Endometrium (tissue), 2 donors: Measurements from ENCODE around the gene WDR86.

ENCODE experiments used
- FAIRE-seq: peaks from 2 replicates; lab custom pipeline; 2012; peaks lifted over from hg19 to GRCh38; lab: Jason Lieb, UNC
- donor health status: control.
- donor health status: control.

The WDR86 gene

DNA sequence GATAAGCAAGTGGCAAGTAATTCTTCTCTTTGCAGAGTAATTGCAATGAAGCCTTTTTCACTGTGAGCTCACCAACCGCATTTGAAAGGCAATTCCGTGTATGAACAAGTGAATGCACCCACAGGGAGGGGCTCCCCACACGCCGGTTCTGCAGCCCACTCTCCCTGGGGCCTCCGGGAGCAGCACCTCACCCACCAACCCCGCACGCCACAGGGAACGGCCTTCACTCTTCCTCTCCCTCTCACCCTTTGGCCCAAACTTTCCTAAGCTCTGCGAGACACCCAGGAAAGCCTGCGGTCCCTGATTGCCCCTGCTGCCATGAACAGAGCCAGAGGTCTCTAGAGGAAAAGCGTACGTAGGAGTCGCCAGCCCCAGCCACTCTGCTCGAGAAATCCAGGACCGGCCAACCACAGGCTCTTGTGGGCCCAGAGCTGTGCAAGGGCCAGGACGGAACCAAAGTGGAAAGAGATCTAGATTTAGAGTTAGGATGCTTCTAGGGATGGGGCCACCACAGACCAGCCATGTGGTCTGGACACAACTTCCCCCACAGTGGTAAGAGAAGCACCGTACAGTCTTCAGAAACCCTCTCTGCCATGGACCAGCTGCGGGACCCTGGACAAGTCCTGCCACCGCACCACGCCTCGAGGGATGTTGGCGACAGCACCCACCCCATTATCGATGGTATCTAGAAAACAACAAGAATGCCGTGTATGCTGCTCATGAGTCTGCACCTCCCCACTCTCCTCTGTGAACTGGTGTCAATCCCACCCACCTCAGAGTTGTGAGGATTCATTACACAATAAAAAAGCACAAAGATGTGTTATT is 3.6 kb downstream of the WDR86 start:
- FAIRE-seq, result no peak

DNA sequence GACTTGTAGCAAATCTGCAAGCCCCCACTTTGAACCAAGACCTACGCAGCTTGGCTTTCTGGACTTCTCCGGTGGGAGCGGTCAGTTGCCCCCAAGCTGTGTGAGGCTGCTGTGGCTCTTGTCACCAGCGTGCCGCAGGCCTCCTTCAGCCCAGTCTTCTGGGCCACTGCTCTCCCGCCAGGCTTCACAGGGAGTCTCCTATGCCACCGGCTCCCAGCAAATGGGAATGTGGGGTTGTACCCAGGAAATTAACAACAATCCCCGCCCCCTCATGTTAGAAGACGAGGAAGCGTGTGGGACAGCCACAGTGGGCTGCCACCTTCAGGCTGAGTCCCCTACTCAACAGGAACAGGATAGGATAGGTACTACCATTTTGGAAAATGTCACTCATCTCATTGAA is 4.2 kb downstream of the WDR86 start:
- no peak for FAIRE-seq

DNA sequence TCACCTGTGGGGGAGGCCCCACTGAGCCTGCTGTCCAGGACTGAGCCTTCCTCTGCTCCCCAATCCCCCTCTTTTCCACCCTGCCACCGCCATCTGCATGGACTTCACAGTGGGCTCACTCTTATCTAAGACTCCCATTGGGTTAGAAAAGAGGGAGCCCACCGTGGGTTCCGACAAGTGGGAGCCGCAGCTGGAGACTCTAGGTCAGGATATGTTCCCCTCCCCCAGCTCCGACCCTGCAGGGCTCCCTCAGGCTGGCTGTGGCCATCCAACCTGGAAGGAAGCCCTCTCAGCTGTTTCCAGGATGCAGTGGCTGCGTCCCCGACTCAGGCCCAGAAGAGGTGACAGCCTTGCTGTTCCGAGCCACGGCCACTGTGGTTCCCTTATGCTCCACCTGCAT is 4.8 kb downstream of the WDR86 start:
- no peak for FAIRE-seq

DNA sequence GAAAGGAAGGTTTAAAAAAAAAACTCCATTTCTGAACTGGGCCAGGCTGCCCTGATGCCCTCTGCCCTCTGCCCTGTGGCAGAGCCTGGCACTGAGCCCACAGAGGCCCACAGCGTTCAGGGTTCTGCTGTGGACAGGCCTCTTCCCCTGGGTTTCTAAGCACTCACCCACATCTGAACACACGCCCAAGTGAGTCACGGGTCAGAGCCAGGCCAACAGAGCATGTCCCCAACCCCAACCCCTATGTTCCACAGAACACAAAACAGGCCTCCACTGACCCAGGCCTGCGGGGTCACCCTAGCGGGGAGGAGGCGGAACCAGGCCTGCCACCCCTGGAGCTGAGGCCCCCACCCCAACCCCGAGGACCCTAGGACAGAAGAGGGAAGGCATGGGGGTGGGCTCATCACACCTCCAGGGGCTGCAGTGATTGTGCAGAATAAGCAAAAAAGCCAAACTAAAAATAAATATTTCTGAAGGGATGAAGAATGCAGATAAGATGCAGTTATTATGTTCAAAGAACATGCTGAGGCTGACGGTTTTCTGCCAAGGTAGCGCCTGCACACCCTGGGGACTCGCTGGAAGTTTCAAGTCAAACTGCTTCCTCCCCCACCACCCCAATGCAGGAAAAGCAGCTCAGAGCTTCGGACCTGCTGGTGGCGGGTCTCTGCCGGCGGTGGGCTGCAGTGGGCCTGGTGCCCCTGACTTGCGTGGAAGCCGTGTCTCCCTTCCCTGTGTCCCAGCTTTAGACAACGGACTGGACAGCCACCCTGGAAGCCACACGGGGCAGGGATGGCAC is 5.4 kb downstream of the WDR86 start:
- FAIRE-seq, result no peak

DNA sequence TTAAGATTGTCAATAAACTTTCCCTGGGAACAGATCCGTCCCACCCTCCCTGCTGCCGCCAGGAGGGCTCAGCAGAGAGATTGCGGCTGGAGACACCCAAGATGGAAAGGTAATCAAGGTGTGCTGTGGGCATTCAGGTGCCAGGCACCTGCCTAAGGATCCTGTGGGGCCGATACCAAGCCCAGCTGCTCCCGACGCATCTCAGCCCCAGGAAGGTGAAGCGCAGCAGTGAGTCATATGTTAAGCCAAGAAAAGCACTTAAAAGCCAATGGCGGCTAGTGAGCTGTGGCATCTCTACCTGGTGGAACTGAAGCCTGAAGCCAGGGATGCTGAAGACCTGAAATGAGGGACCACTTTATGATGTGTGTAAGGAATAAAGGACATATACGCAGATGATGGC is 6.1 kb downstream of the WDR86 start:
- FAIRE-seq, result no peak

- FAIRE-seq, result no peak
These were observed 7.6 kb downstream of the WDR86 start for GRCh38 chr7:151402029-151402835.

DNA sequence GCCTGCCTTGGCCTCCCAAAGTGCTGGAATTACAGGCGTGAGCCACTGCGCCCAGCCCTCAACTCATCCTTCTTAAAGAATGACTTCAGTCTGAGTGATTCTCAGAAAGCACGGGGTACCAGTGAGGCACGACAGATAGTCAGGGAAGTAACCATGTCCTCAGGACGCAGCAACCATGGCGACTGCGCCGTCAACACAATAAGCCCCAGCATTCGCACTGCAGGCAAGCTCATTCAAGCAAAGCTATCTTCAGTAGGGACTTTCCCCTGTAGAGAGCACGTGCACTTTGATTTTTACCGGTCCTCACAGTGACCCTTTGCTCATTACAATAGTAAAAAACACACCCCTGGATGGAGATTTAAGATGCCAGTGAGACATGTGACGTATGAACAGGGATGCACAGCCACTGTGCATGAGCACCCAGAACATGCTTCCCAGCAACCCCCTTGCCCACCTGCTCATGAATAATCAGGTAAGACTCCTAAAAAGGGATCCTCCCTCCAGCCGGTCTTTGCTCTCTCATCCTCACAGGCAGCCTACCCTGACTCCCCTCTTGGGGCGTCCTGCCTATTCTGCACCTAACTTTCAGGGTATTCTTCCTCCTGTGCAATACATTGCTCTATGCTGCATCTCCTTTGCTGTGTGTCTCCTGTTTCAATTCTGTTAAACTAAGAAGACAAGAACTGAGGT is 9.1 kb downstream of the WDR86 start:
- no peak for FAIRE-seq

GRCh38 chr7:151399906-151400305 is 9.9 kb downstream of the WDR86 start:
- FAIRE-seq, result no peak

DNA sequence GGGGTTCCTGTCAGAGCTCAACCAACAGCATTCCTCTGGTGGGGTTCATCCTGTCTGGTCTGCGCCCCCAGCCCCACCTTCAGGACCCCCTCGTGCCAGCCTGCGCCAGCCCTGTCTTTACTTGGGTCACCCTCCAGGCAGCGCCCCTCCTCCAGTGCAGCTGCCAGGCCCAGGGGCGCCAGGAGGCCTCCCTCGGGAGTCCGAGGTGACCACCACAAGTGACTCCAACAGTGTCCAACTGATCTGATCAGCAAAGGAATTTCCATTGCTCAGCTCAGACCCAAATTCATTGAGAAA is 10.6 kb downstream of the WDR86 start:
- no peak for FAIRE-seq

- FAIRE-seq, result no peak
These were observed 11.2 kb downstream of the WDR86 start for GRCh38 chr7:151398446-151399304.

GRCh38 chr7:151397026-151397425 is 12.8 kb downstream of the WDR86 start:
- FAIRE-seq, result no peak

GRCh38 chr7:151396328-151396970 is 13.4 kb downstream of the WDR86 start:
- FAIRE-seq, result no peak

DNA sequence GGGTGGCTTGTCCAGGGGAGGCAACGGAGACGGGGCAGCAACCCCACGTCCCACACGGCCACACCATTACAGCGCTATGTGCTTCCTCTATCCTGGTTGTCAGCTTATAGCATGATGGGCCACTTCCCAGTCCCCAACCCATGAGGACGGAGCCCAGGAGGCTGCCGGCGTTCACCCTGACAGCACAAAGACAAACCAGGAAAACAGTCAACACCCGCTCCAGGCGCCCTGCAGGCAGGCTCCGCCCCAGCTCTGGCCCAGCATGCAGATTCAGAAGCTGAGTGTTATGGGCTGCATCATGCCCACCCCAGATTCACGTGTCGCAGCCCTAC is 14.8 kb downstream of the WDR86 start:
- no peak for FAIRE-seq

DNA sequence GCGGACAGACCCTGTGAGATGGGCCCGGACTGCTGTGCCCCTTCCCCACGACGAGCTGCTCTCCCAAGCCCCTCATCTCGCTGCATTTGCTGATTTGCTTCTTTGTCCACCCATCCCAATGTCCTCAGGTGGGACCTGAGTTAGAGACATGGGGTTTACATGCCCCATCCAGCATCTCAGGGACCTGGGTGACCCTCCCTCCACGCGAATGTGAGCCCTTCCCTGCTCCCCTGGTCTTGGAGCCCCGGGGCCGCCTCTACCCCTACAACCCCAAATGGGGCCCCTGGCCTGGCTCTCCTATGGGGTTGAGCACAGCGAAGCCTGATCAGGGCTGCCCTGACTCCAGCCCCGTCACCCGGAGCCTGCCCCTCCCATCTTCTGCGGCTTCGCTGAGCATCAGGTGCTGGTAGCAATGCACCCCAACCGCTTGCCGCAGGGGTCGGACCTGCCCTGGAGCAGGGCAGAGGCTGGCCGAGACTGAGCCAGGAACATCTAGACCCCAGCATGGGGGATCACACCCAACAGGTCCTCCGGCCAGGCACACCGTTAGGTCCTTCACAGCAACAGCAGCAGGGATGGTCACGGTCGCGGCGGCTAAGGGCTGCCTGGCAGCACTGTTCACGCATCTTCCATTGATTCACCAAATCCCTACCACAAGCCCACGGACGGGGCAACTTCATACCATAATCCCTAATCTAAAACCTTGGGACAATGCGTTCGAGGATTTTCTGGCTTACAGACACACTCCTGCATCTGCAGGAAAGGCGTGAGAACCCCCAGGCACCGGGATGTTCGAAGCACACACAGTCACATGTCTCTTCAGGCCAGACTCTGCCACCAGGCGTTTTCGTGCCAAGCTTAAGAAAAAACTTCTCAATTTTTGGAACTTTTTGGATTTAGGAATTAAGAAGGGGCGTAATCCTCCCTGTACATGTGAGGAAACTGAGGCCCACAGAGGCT is 15.5 kb downstream of the WDR86 start:
- no peak for FAIRE-seq

DNA sequence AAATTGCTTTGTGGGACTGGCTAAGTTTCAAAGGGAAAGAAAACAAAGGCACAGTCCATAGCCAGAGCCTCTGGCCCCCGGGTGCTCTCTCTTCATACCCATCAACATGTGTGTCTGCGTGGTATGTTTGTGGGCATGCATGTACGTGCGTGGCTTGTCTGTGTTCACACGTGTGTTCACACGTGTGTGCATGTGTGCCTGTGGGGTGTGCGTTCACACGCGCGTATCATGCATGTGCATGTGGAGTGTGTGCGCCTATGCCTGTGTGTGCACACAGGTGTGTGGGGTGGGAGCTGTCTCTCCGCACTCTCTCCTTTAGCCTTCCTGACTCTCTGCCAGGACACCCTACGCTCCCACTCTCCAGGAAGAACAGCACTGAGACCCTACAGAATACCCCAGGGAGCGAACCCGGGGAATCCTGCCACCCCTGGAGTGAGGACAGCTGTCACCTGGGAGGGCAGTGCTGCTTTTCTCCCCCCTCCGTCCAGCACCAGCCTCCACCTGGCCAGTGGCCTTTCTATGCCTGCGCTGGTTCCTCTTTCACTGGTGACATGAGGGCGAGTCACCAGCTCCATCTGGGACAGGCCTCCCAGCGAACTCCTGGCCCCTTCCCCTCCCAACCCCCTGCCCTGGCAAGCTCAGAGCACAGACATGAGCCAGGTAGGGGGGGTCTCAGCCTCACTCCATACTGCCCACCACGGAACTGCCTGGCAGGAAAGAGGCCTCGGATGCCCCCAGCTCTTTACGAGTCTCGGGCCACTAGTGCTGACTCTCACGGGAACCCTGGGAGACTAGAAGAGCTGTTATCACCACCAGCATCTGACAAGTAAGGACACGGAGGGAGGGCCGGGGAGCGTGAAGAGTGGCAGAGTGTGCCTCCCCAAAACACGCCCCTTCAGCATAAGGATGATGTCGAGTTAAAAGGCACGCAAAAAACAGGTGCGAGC is 16.5 kb downstream of the WDR86 start:
- FAIRE-seq, result no peak

DNA sequence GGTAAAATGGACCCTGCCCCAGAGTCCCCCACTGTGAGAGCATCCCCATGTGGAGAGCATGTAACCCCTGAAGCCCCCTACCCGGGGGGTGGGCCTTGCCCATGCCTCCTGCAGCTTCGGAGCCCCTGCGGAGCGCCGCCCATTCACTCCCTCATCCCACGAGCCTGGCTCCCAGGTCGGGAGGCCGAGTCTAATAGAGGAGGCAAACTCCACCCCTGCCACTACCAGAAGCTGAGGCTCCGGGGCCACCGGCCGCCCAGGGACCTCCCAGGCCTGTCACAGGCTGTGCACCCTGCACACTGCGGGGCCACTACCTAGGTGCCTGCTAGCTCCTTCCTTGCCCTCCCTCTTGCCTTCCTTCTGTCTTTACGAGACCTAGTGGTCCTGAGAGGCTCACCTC is 17.4 kb downstream of the WDR86 start:
- FAIRE-seq, result no peak

DNA sequence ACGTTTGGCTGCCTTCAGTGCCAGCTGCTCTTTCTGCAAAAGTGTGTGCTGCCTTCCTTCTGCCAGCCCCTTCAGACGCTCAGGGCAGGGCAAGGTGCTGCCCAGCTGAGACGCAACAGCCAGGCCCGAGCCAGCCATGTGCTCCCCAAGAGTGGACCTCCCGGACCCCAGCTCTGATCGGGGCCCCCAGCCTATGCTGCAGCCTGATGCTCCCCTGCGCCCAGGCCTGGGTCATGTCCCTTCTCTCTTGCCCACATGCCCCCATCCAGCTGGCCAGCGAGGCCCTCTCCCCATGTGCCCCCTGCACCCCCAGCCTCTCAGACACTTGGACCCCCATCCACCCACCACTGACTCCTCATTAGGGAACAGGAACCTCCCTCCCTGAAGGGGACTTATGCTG is 17.8 kb downstream of the WDR86 start:
- FAIRE-seq, result no peak

DNA sequence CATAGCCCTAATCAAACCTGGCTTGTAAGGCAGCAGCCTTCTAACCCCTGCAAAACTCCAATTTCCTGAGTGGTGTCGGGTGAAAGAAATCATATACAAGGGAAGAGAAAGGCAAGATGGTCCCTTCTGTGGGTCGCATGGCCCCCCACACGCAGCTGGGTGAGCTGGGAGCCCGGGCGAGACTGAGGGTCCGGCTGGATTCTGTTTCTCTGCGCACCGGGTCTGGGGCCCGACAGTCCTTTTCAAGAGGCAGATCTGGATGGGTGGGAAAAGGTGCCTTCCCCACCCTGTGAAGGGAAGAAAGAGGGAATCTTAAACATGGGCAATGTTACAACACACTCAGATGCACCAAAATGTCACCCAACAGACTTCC is 18.5 kb downstream of the WDR86 start:
- no peak for FAIRE-seq
